Activated CD4-positive, alpha-beta T cell treated with anti-CD3 and anti-CD28 coated beads, Interleukin-2, amount 50 U/mL, for 4 hours (primary cell): ENCODE results near the gene HNRNPL.
"Not testable (repeated sequence)": the region's sequence is repeated elsewhere in the genome, so short reads cannot be mapped to it uniquely, and the experiment has no call there.

ENCODE experiments used
- DNase-seq, 2 experiments: peaks; one replicate each; pipeline ENCODE4 v3.0.0-alpha.2; 2020

HNRNPL gene

GRCh38 chr19:38843175-38843758, 6.5 kb downstream of the HNRNPL start:
- no peak for DNase-seq

- DNase-seq = peak; percentile 44 to 48
These were observed 7.2 kb downstream of the HNRNPL start for GRCh38 chr19:38842439-38843174.

GRCh38 chr19:38841787-38842438, 7.9 kb downstream of the HNRNPL start:
- peak in 1 of 2 experiments; percentile 28 for DNase-seq

GRCh38 chr19:38841180-38841766, 8.5 kb downstream of the HNRNPL start:
- no peak for DNase-seq

GRCh38 chr19:38840583-38840968, 9.2 kb downstream of the HNRNPL start:
- no peak for DNase-seq

- no peak for DNase-seq
These were observed 9.8 kb downstream of the HNRNPL start for GRCh38 chr19:38839816-38840582.

GRCh38 chr19:38838986-38839761, 10.6 kb downstream of the HNRNPL start:
- no peak for DNase-seq

- peak; percentile 60 to 65 for DNase-seq
These were observed 11.4 kb downstream of the HNRNPL start for GRCh38 chr19:38838208-38838985.

GRCh38 chr19:38837656-38838121, 12.1 kb downstream of the HNRNPL start:
- DNase-seq = no peak

- no peak for DNase-seq
These were observed 12.7 kb downstream of the HNRNPL start for GRCh38 chr19:38836983-38837626.

GRCh38 chr19:38836159-38836982, 13.4 kb downstream of the HNRNPL start:
- no peak for DNase-seq

- DNase-seq = no peak
These were observed 15.2 kb downstream of the HNRNPL start for GRCh38 chr19:38834590-38834989.

GRCh38 chr19:38834104-38834490, 15.7 kb downstream of the HNRNPL start:
- no peak for DNase-seq

- DNase-seq = no peak
These were observed 16.7 kb downstream of the HNRNPL start for GRCh38 chr19:38833092-38833425.

GRCh38 chr19:38831142-38831605, 18.6 kb downstream of the HNRNPL start:
- DNase-seq = no peak

GRCh38 chr19:38830039-38830733, 19.6 kb downstream of the HNRNPL start:
- DNase-seq = no peak

- DNase-seq = not testable (repeated sequence)
These were observed 20.6 kb downstream of the HNRNPL start for GRCh38 chr19:38829203-38829602.

- no peak for DNase-seq
These were observed 22.8 kb downstream of the HNRNPL start for GRCh38 chr19:38826856-38827551.
